Thoracic aorta (tissue), 2 donors: ENCODE measurements around the gene FZD1. TPM values are rescaled to one million over a fixed set of nuclear protein-coding genes. Genes with fewer than 3 reads are reported as not detected.

Source experiments
- ATAC-seq: fragments of 150-250 bp; one replicate; pipeline ENCODE4 v1.8.0; 2017; ENCODE audit warnings: low read depth; ENCODE audit not compliant: insufficient number of reproducible peaks, low FRiP score
- DNase-seq: peaks from one replicate; pipeline ENCODE4 v3.0.0-alpha.2; 2020; ENCODE audit warnings: low spot score
- H3K27ac ChIP-seq, 2 donors: fragments of 200-600 bp; sonication (generic); 1 replicate in 1 of 2; 2 replicates in 1 of 2; pipeline ENCODE4 v1.5.1; 2016; ENCODE audit warnings: mild to moderate bottlenecking in 2 of 2, moderate library complexity in 2 of 2
- H3K27me3 ChIP-seq: fragments of 200-600 bp; sonication (generic); replicated peaks from 2 replicates; pipeline ENCODE4 v1.6.0; 2016; ENCODE audit warnings: mild to moderate bottlenecking; ENCODE audit not compliant: insufficient read depth
- H3K36me3 ChIP-seq: fragments of 200-600 bp; sonication (generic); one replicate; pipeline ENCODE4 v1.5.1; 2016
- H3K4me1 ChIP-seq, 2 donors: fragments of 200-600 bp; sonication (generic); 1 replicate in 1 of 2; 2 replicates in 1 of 2; pipeline versions ENCODE4 v1.5.1 to v1.6.0; 2016; ENCODE audit warnings: low read depth in 2 of 2, mild to moderate bottlenecking in 1 of 2; ENCODE audit not compliant: control insufficient read depth in 1 of 2
- H3K4me3 ChIP-seq: fragments of 200-600 bp; sonication (generic); 2 replicates; pipeline ENCODE4 v1.5.1; 2016; ENCODE audit warnings: mild to moderate bottlenecking
- H3K9me3 ChIP-seq: fragments of 200-600 bp; sonication (generic); 2 replicates; pipeline ENCODE4 v1.5.1; 2016
- total RNA-seq, 2 donors: library from RNA; depleted of rRNA; stranded (reverse); fragments of >200 nt; gene quantifications; one replicate each; pipeline versions ENCODE4 v1.1.0 to v1.2.3, GENCODE V29; 2016
- TF ChIP-seq, protein P1 (sequence below): fragments of 200-600 bp; sonication (generic); IDR thresholded peaks from one replicate; pipeline ENCODE4 v1.5.1; 2019; ENCODE audit warnings: antibody characterized with exemption

FZD1 gene
- total RNA-seq, 2 donors from 2014 or later = 33.6 to 57.9 TPM

DNA sequence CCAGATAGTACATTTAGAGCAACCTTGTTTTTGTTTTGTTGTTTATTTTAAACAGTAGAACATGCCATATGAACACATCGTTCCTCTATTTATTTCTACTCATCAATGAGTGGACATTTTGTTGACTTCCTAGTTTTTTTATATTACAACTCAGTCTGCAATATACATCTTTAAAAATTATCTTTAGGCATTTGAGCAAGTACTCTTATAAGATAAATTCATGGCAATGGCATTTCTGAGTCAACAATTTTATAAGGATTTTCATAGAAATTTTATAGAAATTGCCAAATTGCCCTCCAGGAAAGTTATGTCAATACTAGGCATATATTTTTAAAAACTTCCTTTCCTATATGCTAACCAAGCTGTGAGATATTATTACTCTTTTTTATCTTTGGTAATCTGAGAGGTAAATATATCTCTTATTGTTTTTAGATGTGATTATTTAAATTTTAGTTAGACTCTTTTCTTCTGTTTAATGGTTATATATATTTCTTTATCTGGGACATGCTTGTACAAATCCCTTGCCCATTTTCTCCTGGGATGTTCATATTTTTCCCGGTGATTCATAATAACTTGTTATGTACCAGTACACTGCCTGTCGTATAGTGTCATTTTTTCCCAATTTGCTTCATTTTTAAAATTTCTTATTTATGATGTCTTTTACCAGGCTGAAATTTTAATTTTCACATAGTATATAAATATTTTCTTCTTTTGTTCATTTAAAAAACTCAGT lies 50.5 kb downstream of the FZD1 start:
- peaks cover 0 to 19% of the 10 kb centered on the region in 2 donors for H3K4me1 ChIP-seq
- H3K9me3 ChIP-seq = no peaks in the 10 kb centered on the region
- TF ChIP-seq, protein P1, sequence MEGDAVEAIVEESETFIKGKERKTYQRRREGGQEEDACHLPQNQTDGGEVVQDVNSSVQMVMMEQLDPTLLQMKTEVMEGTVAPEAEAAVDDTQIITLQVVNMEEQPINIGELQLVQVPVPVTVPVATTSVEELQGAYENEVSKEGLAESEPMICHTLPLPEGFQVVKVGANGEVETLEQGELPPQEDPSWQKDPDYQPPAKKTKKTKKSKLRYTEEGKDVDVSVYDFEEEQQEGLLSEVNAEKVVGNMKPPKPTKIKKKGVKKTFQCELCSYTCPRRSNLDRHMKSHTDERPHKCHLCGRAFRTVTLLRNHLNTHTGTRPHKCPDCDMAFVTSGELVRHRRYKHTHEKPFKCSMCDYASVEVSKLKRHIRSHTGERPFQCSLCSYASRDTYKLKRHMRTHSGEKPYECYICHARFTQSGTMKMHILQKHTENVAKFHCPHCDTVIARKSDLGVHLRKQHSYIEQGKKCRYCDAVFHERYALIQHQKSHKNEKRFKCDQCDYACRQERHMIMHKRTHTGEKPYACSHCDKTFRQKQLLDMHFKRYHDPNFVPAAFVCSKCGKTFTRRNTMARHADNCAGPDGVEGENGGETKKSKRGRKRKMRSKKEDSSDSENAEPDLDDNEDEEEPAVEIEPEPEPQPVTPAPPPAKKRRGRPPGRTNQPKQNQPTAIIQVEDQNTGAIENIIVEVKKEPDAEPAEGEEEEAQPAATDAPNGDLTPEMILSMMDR = no peak
- DNase-seq (no peak), ATAC-seq (no peak)
- H3K27me3 ChIP-seq = no peaks in the 10 kb centered on the region
- H3K27ac ChIP-seq = no peak overlapping the region
- H3K36me3 ChIP-seq = no peaks in the 10 kb centered on the region
- H3K4me3 ChIP-seq = no peak overlapping the region

DNA sequence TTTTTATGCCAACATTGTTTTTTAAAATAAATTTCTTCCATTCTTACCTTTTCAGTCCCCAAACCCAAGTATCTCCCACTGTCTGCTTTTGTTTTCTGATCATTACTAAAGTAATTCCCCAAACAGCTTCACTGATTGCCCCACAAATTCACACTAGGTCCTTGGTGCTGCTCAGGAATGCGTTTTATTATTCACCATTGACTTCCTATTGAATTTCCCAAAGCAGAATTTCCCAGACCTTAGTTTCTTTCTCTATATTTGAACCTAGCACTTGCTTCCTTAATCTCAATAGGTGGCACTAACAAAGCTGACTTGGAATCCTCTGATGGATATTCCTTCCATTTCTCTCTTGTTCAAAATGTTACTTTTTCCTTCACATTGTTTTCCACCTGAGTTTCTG lies 52.2 kb downstream of the FZD1 start:
- ATAC-seq (no peak), DNase-seq (no peak)
- TF ChIP-seq, protein P1 = no peak
- H3K27me3 ChIP-seq = no peaks in the 10 kb centered on the region
- H3K9me3 ChIP-seq = no peaks in the 10 kb centered on the region
- H3K36me3 ChIP-seq = no peaks in the 10 kb centered on the region
- no peak overlapping the region for H3K4me3 ChIP-seq
- peaks cover 0 to 19% of the 10 kb centered on the region in 2 donors for H3K4me1 ChIP-seq
- H3K27ac ChIP-seq = no peak overlapping the region

DNA sequence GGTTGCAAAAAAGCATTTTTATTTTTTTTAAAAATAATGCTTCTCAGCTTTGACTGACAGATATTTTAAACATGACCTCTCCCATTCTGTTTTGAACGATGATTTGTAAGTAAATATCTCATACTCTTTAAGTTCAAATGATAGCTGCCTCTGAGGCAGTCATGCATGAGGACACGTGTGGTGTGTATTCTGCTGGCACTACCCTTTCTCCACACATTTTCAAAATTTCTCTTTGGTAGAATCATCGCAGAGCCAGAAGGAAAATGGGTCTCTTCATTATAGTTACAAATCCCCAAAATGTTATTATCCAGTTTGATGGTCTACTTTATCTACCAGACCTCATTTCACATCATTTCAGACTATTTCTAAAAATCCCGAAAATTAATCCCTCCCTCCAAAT lies 55.1 kb downstream of the FZD1 start:
- ATAC-seq (no peak), DNase-seq (no peak)
- no peak overlapping the region for H3K4me3 ChIP-seq
- TF ChIP-seq, protein P1 = no peak
- H3K36me3 ChIP-seq = no peaks in the 10 kb centered on the region
- no peaks in the 10 kb centered on the region for H3K9me3 ChIP-seq
- no peak overlapping the region for H3K27ac ChIP-seq
- no peaks in the 10 kb centered on the region for H3K27me3 ChIP-seq
- H3K4me1 ChIP-seq = peaks cover 0 to 6% of the 10 kb centered on the region in 2 donors

DNA sequence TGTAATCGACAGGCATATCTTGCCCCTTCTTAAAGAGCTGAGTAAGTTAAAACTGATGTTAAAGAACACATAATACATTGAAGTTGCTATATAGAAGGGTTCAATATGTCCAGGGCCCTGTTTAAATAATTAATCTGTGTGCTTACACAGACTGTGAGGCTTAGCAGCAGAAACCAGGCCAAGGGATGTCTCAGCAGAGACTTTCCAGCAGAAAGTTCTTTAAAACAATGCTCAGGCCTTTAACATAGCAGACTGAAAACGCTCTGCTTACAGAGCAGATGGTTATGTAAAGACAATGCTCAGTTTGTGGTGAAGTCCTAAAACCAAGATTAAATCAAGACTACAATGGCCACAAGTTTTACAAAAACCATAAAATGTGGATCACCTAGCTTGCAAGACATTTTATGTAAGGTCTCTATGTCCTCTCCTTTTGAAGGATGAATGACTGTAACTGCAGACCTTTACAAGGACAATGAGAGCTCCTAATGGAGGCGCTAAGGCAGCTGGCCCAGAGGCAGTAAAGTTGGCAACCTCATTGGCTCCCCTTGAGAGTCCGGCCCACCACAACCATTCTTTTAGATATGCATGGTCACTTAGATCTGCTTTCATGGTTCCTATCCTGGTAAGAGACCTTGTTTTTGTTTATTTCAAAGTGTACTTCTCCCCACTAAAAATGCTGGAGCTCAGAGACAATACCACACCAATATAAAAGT lies 56.3 kb downstream of the FZD1 start:
- Histone ChIP-seq H3K36me3 (no peaks in the 10 kb centered on the region), H3K9me3 (no peaks in the 10 kb centered on the region), H3K27me3 (no peaks in the 10 kb centered on the region), H3K4me3 (no peak overlapping the region), H3K4me1 (peaks cover 0 to 6% of the 10 kb centered on the region in 2 donors), H3K27ac (no peak overlapping the region)
- TF ChIP-seq, protein P1 = no peak
- ATAC-seq (no peak), DNase-seq (no peak)
